Thyroid gland (tissue), 4 donors: Measurements from ENCODE around the gene NFAM1. TPM values are rescaled to one million over a fixed set of nuclear protein-coding genes. Genes with fewer than 3 reads are reported as not detected.

Experiments
- DNase-seq, 2 donors: peaks; one replicate each; pipeline ENCODE4 v3.0.0-alpha.2; 2019
- H3K27ac ChIP-seq, 3 donors: fragments of 200-600 bp; sonication (generic); 1 replicate in 2 of 3; 2 replicates in 1 of 3; pipeline ENCODE4 v1.5.1; 2016 to 2019; ENCODE audit warnings: mild to moderate bottlenecking in 1 of 3, moderate library complexity in 1 of 3
- H3K27me3 ChIP-seq: fragments of 200-600 bp; sonication (generic); one replicate; pipeline ENCODE4 v1.5.1; 2019
- H3K36me3 ChIP-seq, 2 donors: fragments of 200-600 bp; sonication (generic); one replicate each; pipeline ENCODE4 v1.5.1; 2016 to 2019
- H3K4me1 ChIP-seq, 2 donors: fragments of 200-600 bp; sonication (generic); one replicate each; pipeline ENCODE4 v1.5.1; 2017 to 2019
- H3K4me3 ChIP-seq, 3 donors: fragments of 200-600 bp; sonication (generic); replicated peaks in 1 of 3; 1 replicate in 2 of 3; 2 replicates in 1 of 3; pipeline ENCODE4 v1.5.1; 2016; ENCODE audit warnings: mild to moderate bottlenecking in 1 of 3
- H3K9me3 ChIP-seq: fragments of 200-600 bp; sonication (generic); one replicate; pipeline ENCODE4 v1.5.1; 2017
- POLR2A ChIP-seq, 2 donors: fragments of 450-650 bp; IDR thresholded peaks; one replicate each; pipeline ENCODE4 v1.6.1; 2017; ENCODE audit warnings: antibody characterized with exemption in 2 of 2, mild to moderate bottlenecking in 2 of 2, moderate library complexity in 1 of 2
- WGBS, 2 donors: methylation state at CpG; one replicate each; pipeline ENCODE4 v1.1.5; 2017; 5-methylcytosine and 5-hydroxymethylcytosine counted together
- intact Hi-C: fragments of 100-400 bp; cut with DNase I; formaldehyde crosslinking; loops from one replicate; pipeline ENCODE4 v1.15.1; 2023
- total RNA-seq, 4 donors: library from RNA; depleted of rRNA; stranded (reverse); fragments of >200 nt; gene quantifications; one replicate each; pipeline ENCODE4 v1.2.3, GENCODE V29; 2016
- TF ChIP-seq, protein P1 (sequence below), 6 experiments: fragments of 200-600 bp in 3 of 6; fragments of 450-650 bp in 3 of 6; sonication (generic) in 3 of 6; IDR thresholded peaks; one replicate each; pipeline ENCODE4 v1.5.1; 2016 to 2019; ENCODE audit warnings: antibody characterized with exemption in 6 of 6, mild to moderate bottlenecking in 2 of 6, inconsistent platforms in 1 of 6, moderate library complexity in 1 of 6

Gene NFAM1
- total RNA-seq, 4 donors from 2014 or later = 0.89 to 1.4 (median 1.2) TPM

DNA sequence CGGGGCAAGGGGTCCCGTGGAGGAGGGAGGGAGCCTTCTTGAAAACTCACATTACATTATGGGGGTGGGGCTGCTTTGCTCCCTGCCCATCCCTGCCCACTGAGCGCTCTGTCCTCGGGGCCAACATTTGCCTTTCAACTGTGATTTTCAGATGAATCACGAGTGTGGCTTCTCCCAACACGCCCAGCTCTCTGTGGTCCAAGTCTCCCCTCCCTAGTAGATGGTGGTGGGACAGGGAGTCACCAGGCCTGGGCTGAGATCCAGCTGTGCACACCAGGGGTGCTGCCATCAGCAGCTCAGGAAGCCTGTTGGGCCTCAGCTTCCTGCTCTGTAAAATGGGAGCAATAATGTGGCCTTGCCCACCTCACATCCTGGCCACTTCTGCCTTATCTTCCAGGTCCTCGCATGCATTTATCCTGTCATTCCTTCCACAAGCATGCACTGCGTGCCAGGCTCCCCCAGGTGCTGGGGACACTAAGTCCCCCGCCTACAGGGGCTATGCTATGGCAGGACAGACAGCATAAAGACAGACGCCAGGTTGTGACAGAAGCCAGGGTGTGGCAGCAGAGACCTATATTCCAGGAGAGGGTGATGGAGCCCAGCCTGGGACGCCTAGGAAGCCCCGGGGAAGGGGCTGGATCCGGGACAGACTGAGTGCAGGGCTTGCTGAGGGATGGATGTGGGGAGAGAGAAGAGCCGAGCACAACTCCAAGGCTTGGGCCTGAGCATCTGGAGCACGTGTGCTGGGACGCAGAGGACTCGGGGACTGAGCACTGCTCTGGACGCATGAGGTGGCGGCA is 30.5 kb downstream of the NFAM1 start:
- intact Hi-C loops = no loop called here
- no peaks in the 10 kb centered on the region for H3K27me3 ChIP-seq
- 78 to 82% methylated on average over 13 to 19 of the region's 19 CpGs for WGBS, 2 donors
- H3K36me3 ChIP-seq = no peaks in the 10 kb centered on the region
- no peak overlapping the region for H3K4me3 ChIP-seq
- H3K4me1 ChIP-seq = peaks cover 20 to 35% of the 10 kb centered on the region in 2 donors
- TF ChIP-seq, protein P1, sequence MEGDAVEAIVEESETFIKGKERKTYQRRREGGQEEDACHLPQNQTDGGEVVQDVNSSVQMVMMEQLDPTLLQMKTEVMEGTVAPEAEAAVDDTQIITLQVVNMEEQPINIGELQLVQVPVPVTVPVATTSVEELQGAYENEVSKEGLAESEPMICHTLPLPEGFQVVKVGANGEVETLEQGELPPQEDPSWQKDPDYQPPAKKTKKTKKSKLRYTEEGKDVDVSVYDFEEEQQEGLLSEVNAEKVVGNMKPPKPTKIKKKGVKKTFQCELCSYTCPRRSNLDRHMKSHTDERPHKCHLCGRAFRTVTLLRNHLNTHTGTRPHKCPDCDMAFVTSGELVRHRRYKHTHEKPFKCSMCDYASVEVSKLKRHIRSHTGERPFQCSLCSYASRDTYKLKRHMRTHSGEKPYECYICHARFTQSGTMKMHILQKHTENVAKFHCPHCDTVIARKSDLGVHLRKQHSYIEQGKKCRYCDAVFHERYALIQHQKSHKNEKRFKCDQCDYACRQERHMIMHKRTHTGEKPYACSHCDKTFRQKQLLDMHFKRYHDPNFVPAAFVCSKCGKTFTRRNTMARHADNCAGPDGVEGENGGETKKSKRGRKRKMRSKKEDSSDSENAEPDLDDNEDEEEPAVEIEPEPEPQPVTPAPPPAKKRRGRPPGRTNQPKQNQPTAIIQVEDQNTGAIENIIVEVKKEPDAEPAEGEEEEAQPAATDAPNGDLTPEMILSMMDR (IDR thresholded peaks at IDR 0.05) = no peak
- TF ChIP-seq POLR2A (IDR thresholded peaks at IDR 0.05) = no peak
- H3K9me3 ChIP-seq = no peaks in the 10 kb centered on the region
- H3K27ac ChIP-seq = no peak overlapping the region
- DNase-seq = no peak

DNA sequence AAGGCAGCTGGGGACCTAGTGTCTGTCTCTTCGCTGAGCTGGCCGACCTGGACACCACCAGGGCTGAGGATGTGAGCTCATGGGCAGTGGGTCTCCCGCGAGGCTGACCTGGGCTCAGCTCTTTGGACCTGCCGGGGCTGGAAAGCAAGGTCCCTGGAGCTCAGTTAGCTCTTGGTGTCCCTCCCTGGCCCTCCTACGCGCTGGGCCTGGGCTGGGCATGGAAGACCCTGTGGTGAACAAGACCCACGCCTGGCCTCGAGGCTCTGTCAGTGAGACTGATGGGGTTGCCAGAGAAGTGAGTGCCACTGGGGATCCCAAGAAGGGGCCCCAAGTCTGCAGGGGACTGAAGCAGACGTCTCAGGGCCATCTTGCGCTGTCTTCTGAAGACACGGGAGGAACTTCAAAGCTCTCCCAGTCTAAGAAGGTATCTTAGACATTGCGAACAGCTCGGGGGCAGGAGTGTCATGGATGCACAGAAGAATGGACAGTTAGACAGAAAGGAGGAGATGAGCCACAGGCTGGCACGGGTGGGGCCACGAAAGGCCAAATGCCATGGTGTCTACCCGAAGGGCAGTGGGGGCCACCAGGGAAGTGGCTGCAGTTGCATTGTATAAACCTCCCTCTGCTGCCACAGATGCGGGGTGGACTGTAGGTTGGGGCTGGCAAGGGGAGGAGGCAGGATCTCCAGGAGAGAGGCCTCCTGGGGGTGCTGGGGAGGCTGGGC is 31.2 kb downstream of the NFAM1 start:
- no peaks in the 10 kb centered on the region for H3K9me3 ChIP-seq
- H3K4me3 ChIP-seq = no peak overlapping the region
- peaks cover 25 to 39% of the 10 kb centered on the region in 2 donors for H3K4me1 ChIP-seq
- DNase-seq = no peak
- H3K36me3 ChIP-seq = no peaks in the 10 kb centered on the region
- no peak overlapping the region for H3K27ac ChIP-seq
- TF ChIP-seq, protein P1 (IDR thresholded peaks at IDR 0.05) = no peak
- no peak for TF ChIP-seq POLR2A (IDR thresholded peaks at IDR 0.05)
- H3K27me3 ChIP-seq = no peaks in the 10 kb centered on the region
- WGBS, 2 donors = 89 to 92% methylated on average over 15 to 18 of the region's 18 CpGs
- intact Hi-C loops = no loop called here

DNA sequence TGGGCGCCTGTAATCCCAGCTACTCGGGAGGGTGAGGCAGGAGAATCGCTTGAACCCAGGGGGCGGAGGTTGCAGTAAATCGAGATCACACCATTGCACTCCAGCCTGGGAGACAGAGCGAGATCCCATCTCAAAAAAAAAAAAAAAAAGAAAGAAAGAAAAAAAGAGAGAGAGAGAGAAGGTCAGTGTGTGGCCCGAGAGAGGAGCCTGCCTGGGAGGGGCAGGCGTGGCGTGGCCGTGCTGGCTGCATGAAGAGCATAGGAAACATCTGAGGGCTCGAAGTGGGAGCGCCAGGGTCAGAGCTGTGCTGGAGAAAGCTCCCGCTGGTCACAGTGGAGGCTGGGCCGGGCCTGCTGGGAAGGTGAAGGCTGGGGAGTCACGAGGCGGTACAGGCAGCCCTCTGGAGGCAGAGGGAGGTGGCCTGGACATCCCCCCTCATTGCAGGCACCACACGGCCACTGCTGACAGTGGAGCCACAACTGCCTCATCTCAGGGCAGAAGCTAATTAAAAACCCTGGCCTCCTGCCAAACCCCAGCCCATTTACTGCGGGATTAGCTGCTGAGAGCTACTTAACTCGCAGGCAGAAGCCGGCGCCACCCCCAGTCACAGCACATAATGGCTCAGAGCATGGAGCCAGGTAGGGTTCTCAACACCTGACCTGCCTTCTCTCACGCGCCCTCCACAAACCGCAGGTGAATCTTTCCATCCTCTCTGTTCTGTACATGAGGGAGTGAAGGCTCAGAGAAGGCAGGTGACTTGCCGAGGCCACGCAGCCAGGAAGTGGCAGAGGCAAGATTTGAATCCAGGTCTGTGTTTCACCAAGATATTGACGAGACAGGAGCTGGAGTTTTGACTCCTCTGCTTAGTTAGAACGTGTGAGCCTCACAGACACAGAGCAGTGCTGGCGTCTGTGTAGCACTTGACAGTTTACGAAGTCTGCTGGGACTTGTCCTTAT is 32.6 kb downstream of the NFAM1 start:
- DNase-seq = peak; percentile 83 to 86

DNA sequence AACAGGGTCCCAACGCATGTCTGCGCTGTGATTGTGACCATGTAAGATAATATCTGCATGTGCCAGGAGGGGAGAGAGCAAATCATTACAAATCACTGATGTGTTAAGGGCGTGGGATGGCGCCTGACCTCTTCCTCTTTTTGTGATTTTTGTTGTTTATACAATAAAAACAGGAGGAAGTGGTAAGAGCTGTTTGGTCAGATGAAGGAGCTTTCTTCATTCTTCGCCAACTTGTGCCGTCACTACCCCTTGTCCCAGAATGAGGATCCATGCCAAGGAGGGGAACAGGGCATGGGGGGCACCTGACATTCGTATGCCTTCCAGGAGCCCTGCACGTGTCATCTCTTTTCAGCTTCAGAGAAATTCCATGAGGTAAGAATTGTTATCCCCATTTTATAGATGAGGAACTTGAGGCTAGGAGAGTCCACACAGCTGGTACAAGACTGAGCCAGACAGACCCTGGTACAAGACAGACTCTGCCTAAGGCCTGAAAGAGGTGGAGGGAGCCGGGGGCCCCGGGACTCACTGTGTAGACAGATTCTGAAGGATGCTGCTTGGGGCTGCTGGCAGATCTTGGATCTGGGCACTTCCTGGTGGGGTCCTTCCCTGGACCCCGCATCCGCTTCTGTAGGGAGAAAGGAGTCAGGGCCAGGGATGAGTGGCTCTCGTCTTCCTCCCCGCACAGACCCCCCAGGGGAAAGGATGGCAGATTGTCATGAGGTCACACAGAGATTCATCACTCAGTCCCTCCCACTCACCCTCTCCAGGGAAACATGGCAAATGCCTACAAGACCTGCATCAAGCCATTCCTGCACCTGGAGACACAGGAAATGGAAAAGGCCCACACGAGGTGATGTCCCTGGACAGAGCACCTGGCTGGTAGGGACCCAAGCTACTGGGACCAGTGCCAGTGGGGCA is 34.6 kb downstream of the NFAM1 start:
- Histone ChIP-seq H3K27ac (peak overlapping the region; percentile 78 to 87 (median 87)), H3K36me3 (no peaks in the 10 kb centered on the region), H3K27me3 (no peaks in the 10 kb centered on the region), H3K9me3 (no peaks in the 10 kb centered on the region), H3K4me1 (peaks cover 25 to 39% of the 10 kb centered on the region in 2 donors), H3K4me3 (no peak overlapping the region)
- intact Hi-C loops = no loop called here
- TF ChIP-seq, protein P1 (IDR thresholded peaks at IDR 0.05) = no peak
- TF ChIP-seq POLR2A (IDR thresholded peaks at IDR 0.05) = no peak
- DNase-seq = peak; percentile 71
- 41 to 47% methylated on average over 15 of the region's 15 CpGs for WGBS, 2 donors

More for the DNA sequence above, 32.6 kb downstream of the NFAM1 start:
- 51 to 64% methylated on average over 29 to 30 of the region's 30 CpGs for WGBS, 2 donors
- intact Hi-C loops = no loop called here
- Histone ChIP-seq H3K27ac (peak overlapping the region; percentile 48 to 87 (median 61)), H3K4me3 (no peak overlapping the region), H3K27me3 (no peaks in the 10 kb centered on the region), H3K9me3 (no peaks in the 10 kb centered on the region), H3K36me3 (no peaks in the 10 kb centered on the region), H3K4me1 (peaks cover 25 to 39% of the 10 kb centered on the region in 2 donors)
- TF ChIP-seq, protein P1 (IDR thresholded peaks at IDR 0.05) = no peak
- TF ChIP-seq POLR2A (IDR thresholded peaks at IDR 0.05) = no peak
